Kidney (tissue), 14 donors: ENCODE measurements around the gene CFAP100. TPM values are rescaled to one million over a fixed set of nuclear protein-coding genes. Genes with fewer than 3 reads are reported as not detected.

Source experiments
- DNase-seq, 5 donors: peaks; one replicate each; pipeline ENCODE4 v3.0.0-alpha.2; 2013 to 2020
- FAIRE-seq: peaks from 2 replicates; lab custom pipeline; 2012; peaks lifted over from hg19 to GRCh38; lab: Jason Lieb, UNC
- H3K27ac ChIP-seq, 2 donors: one replicate each; pipeline ENCODE4 v1.7.0; 2013; ENCODE audit warnings: low read depth in 2 of 2, low read length in 2 of 2, inconsistent platforms in 1 of 2
- H3K27me3 ChIP-seq: one replicate; pipeline ENCODE4 v1.7.1; 2013; ENCODE audit warnings: low read length, inconsistent platforms; ENCODE audit not compliant: control insufficient read depth, insufficient read depth
- H3K36me3 ChIP-seq, 3 donors: one replicate each; pipeline versions ENCODE4 v1.7.0 to v1.7.1; 2013; ENCODE audit warnings: low read length in 3 of 3, control low read depth in 1 of 3, inconsistent platforms in 1 of 3; ENCODE audit not compliant: insufficient read depth in 3 of 3, control insufficient read depth in 2 of 3
- H3K4me1 ChIP-seq, 3 donors: one replicate each; pipeline versions ENCODE4 v1.7.0 to v1.7.1; 2013; ENCODE audit warnings: low read length in 3 of 3, inconsistent platforms in 1 of 3, low read depth in 1 of 3; ENCODE audit not compliant: control insufficient read depth in 2 of 3, insufficient read depth in 2 of 3
- H3K4me3 ChIP-seq, 3 donors: one replicate each; pipeline versions ENCODE4 v1.7.0 to v1.8.1; 2013; ENCODE audit warnings: low read length in 3 of 3, control low read depth in 1 of 3, inconsistent platforms in 1 of 3
- H3K9ac ChIP-seq, 3 donors: one replicate each; pipeline versions ENCODE4 v1.7.0 to v1.7.1; 2013; ENCODE audit warnings: low read length in 3 of 3, control low read depth in 1 of 3, inconsistent platforms in 1 of 3
- H3K9me3 ChIP-seq, 3 donors: one replicate each; pipeline versions ENCODE4 v1.7.0 to v1.7.1; 2013; ENCODE audit warnings: low read length in 3 of 3, control low read depth in 1 of 3, inconsistent platforms in 1 of 3; ENCODE audit not compliant: control insufficient read depth in 2 of 3, insufficient read depth in 1 of 3
- intact Hi-C: fragments of 100-400 bp; cut with DNase I; formaldehyde crosslinking; loops from one replicate; pipeline ENCODE4 v1.11.1; 2022
- polyA plus RNA-seq: library from polyadenylated mRNA; stranded (reverse); fragments of 350-450 nt; fragmentation: Illumina TruSeq; extraction: RNeasy Lipid Tissue Mini Kit (QIAGEN cat#74804); gene quantifications from one replicate; pipeline ENCODE4 v1.2.3, GENCODE V29; 2014; ENCODE audit warnings: low read depth, low replicate concordance; ENCODE audit not compliant: insufficient read depth
- total RNA-seq: library from RNA; stranded (reverse); fragmentation: NEBNext Ultra II Directional; extraction: Animal tissue kit (Norgen Biotek cat#: 25700); gene quantifications from one replicate; pipeline ENCODE4 v1.2.1, GENCODE V29; 2021
- TF ChIP-seq, protein P1 (sequence below): IDR thresholded peaks from 3 replicates; pipeline ENCODE4 v1.5.1; 2012; ENCODE audit warnings: mild to moderate bottlenecking, moderate library complexity, borderline replicate concordance; ENCODE audit not compliant: insufficient read depth; ENCODE audit errors: extremely low read depth
- donor health status: control.
- donor health status: control.
- donor health status: control.
- donor health status: control.
- donor health status: control.
- donor health status: DM: yes; HTN: yes; CAD: no.
- donor health status: Normal renal cell carcinoma (clear cell type).

The CFAP100 gene
- total and polyA plus RNA-seq, 2 donors from 2014 or later, result 0.60 TPM; not detected in 1

DNA sequence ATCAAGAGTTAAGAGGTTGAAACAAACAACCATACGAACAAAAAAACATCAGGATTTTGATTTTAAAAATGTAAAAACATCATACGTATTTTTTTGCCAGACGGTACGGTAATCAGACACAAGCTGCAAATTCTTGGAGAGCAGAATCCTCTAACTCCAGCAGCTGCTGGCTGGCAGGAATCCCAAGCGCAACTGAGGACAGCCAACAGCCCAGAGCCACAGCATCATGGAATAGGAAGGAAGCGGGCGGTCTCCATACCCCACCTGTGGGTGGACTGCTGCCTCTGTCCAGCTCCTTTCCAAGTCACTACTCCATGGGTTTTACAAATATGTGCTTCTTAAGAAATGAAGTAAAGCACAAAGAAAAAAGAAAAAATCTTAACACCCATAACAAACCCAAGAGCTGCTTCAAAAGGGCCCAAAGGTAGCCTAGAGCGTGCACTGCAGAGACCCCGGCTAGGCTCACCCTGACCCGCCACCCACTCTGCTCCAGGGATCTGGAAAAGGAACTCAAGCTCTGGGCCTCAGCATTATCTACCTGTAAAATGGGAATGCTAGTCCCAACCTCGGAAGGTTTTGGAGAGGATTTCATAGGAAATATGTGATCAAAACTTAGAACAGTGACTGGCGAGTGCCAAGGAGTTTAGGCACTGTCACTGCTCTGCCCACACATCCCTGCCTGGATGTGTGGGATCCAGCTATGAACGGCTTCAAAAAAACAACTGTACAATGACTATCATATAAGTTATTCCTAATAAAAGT lies 47.6 kb downstream of the CFAP100 start:
- H3K27me3 ChIP-seq, result no peaks in the 10 kb centered on the region
- intact Hi-C loops, result no loop called here
- peak in 1 of 5 donors; percentile 36 for DNase-seq

GRCh38 chr3:126442856-126443242 lies 48.1 kb downstream of the CFAP100 start:
- Histone ChIP-seq H3K27ac (no peak overlapping the region), H3K4me3 (no peak overlapping the region), H3K4me1 (no peaks in the 10 kb centered on the region), H3K27me3 (no peaks in the 10 kb centered on the region), H3K9ac (no peak overlapping the region), H3K9me3 (no peaks in the 10 kb centered on the region), H3K36me3 (peaks cover 0 to 27% (median 9%) of the 10 kb centered on the region in 3 donors)
- FAIRE-seq (no peak), DNase-seq (peak in 1 of 5 donors; percentile 16)
- intact Hi-C loops, result no loop called here
- TF ChIP-seq, protein P1, sequence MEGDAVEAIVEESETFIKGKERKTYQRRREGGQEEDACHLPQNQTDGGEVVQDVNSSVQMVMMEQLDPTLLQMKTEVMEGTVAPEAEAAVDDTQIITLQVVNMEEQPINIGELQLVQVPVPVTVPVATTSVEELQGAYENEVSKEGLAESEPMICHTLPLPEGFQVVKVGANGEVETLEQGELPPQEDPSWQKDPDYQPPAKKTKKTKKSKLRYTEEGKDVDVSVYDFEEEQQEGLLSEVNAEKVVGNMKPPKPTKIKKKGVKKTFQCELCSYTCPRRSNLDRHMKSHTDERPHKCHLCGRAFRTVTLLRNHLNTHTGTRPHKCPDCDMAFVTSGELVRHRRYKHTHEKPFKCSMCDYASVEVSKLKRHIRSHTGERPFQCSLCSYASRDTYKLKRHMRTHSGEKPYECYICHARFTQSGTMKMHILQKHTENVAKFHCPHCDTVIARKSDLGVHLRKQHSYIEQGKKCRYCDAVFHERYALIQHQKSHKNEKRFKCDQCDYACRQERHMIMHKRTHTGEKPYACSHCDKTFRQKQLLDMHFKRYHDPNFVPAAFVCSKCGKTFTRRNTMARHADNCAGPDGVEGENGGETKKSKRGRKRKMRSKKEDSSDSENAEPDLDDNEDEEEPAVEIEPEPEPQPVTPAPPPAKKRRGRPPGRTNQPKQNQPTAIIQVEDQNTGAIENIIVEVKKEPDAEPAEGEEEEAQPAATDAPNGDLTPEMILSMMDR, result no peak

More for the DNA sequence above, 47.6 kb downstream of the CFAP100 start:
- H3K9me3 ChIP-seq, result no peaks in the 10 kb centered on the region
- H3K9ac ChIP-seq, result no peak overlapping the region
- H3K4me3 ChIP-seq, result no peak overlapping the region
- TF ChIP-seq, protein P1, result no peak
- H3K4me1 ChIP-seq, result no peaks in the 10 kb centered on the region
- FAIRE-seq, result no peak
- peaks cover 0 to 27% (median 9%) of the 10 kb centered on the region in 3 donors for H3K36me3 ChIP-seq
- no peak overlapping the region for H3K27ac ChIP-seq

DNA sequence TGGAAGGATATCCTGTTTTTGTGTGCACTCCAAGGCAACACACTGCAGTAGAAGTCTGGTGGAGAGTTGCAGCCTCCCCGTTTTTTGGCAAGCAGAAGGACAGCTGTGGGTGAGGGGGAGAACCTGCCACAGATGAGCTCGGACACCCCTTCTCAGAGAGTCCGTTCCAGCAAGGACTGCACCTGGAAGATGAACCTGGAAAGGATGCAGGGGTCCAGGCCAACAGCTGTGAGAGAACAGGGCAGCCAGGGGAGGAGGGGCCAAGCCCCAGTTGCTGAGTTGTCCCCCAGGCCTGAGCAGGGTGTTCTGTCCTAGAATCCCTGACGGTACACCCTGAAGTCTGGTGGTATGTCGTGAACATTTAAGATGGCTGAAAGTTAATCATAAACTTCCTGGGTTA lies 50.8 kb downstream of the CFAP100 start:
- Histone ChIP-seq H3K27ac (no peak overlapping the region), H3K9me3 (no peaks in the 10 kb centered on the region), H3K4me1 (peaks cover 0 to 5% (median 0%) of the 10 kb centered on the region in 3 donors), H3K27me3 (no peaks in the 10 kb centered on the region), H3K4me3 (no peak overlapping the region), H3K36me3 (peaks cover 0 to 19% (median 7%) of the 10 kb centered on the region in 3 donors), H3K9ac (no peak overlapping the region)
- TF ChIP-seq, protein P1, result no peak
- DNase-seq (peak in 1 of 5 donors; percentile 15), FAIRE-seq (no peak)
- intact Hi-C loops, result no loop called here
